Sciatic nerve (tissue), 2 donors: Measurements from ENCODE around the gene RASGEF1B. TPM values are rescaled to one million over a fixed set of nuclear protein-coding genes. Genes with fewer than 3 reads are reported as not detected.

Source experiments
- ATAC-seq: fragments of 200-7000 bp; cut with Tn5 transposase; one replicate; pipeline ENCODE4 v1.9.1; 2020; ENCODE audit warnings: mild to moderate bottlenecking, moderate library complexity
- DNase-seq: peaks from one replicate; pipeline ENCODE4 v3.0.0-alpha.2; 2020; ENCODE audit warnings: low spot score
- intact Hi-C: fragments of 100-400 bp; cut with DNase I; formaldehyde crosslinking; loops from one replicate; pipeline ENCODE4 v1.14.2; 2022
- total RNA-seq: library from RNA; stranded (reverse); fragmentation: NEBNext Ultra II Directional; extraction: Animal tissue kit (Norgen Biotek cat#: 25700); gene quantifications from one replicate; pipeline ENCODE4 v1.2.1, GENCODE V29; 2021
- donor health status: DM: no; HTN: no; CAD: no.
- donor health status: DM: no; HTN: no; CAD: no.

RASGEF1B gene
- total RNA-seq, result 27.0 TPM

GRCh38 chr4:81471588-81472280 lies at the start of gene RASGEF1B:
RASGEF1B (minus strand) TSS chr4:81471907; CDS start chr4:81459508, 12,399 bp downstream.
- intact Hi-C loops, result no loop called here
- DNase-seq (peak; percentile 92), ATAC-seq (peak; percentile 95)

GRCh38 chr4:81519856-81520255 lies 48.1 kb upstream of the RASGEF1B start:
- intact Hi-C loops, result no loop called here
- ATAC-seq (no peak), DNase-seq (no peak)

GRCh38 chr4:81519427-81519773 lies 47.7 kb upstream of the RASGEF1B start:
- DNase-seq (no peak), ATAC-seq (no peak)
- intact Hi-C loops, result no loop called here

- DNase-seq (no peak), ATAC-seq (no peak)
- intact Hi-C loops, result no loop called here
Observed at GRCh38 chr4:81518762-81519426, 47.2 kb upstream of the RASGEF1B start.

GRCh38 chr4:81516241-81516640 lies 44.5 kb upstream of the RASGEF1B start:
- intact Hi-C loops, result no loop called here
- ATAC-seq (no peak), DNase-seq (no peak)

- intact Hi-C loops, result no loop called here
- no peak for ATAC-seq
- no peak for DNase-seq
Observed at GRCh38 chr4:81512757-81513501, 41.2 kb upstream of the RASGEF1B start.

GRCh38 chr4:81512001-81512756 lies 40.5 kb upstream of the RASGEF1B start:
- intact Hi-C loops, result no loop called here
- DNase-seq (no peak), ATAC-seq (no peak)

- no peak for ATAC-seq
- no peak for DNase-seq
- intact Hi-C loops, result no loop called here
Observed at GRCh38 chr4:81510643-81511178, 39.0 kb upstream of the RASGEF1B start.

GRCh38 chr4:81509822-81510221 lies 38.1 kb upstream of the RASGEF1B start:
- intact Hi-C loops, result no loop called here
- ATAC-seq (no peak), DNase-seq (no peak)

GRCh38 chr4:81509191-81509590 lies 37.5 kb upstream of the RASGEF1B start:
- intact Hi-C loops, result no loop called here
- no peak for DNase-seq
- ATAC-seq, result no peak

GRCh38 chr4:81508411-81509185 lies 36.9 kb upstream of the RASGEF1B start:
- intact Hi-C loops, result no loop called here
- DNase-seq, result no peak
- no peak for ATAC-seq

GRCh38 chr4:81507530-81507929 lies 35.8 kb upstream of the RASGEF1B start:
- intact Hi-C loops, result no loop called here
- DNase-seq (no peak), ATAC-seq (no peak)

- DNase-seq, result no peak
- intact Hi-C loops, result no loop called here
Observed at GRCh38 chr4:81506731-81507130, 35.0 kb upstream of the RASGEF1B start.

GRCh38 chr4:81505726-81506125 lies 34.0 kb upstream of the RASGEF1B start:
- no peak for DNase-seq
- ATAC-seq, result no peak
- intact Hi-C loops, result no loop called here

More at GRCh38 chr4:81506731-81507130, 35.0 kb upstream of the RASGEF1B start:
- ATAC-seq, result no peak

GRCh38 chr4:81505004-81505598 lies 33.4 kb upstream of the RASGEF1B start:
- DNase-seq, result peak; percentile 74
- peak; percentile 82 for ATAC-seq
- intact Hi-C loops, result no loop called here

GRCh38 chr4:81504112-81505003 lies 32.7 kb upstream of the RASGEF1B start:
- intact Hi-C loops, result no loop called here
- ATAC-seq (peak; percentile 59), DNase-seq (no peak)

GRCh38 chr4:81503586-81503985 lies 31.9 kb upstream of the RASGEF1B start:
- ATAC-seq (no peak), DNase-seq (no peak)
- intact Hi-C loops, result no loop called here
